Measurements from ENCODE around the gene ANTKMT.

ANTKMT gene

GRCh38 chr16:766820-767640 is 46.1 kb downstream of the ANTKMT start:
- H3K4me1 Mint-ChIP-seq, result no peaks in the 10 kb centered on the region
- H3K27me3 Mint-ChIP-seq, result peaks cover 9% of the 10 kb centered on the region
- H3K27ac Mint-ChIP-seq, result no peak overlapping the region
- H3K4me3 Mint-ChIP-seq, result no peak overlapping the region
- no peaks in the 10 kb centered on the region for H3K36me3 Mint-ChIP-seq
- DNase-seq (ENCODE audit: low spot score in 2 of 2) (no peak), ATAC-seq (ENCODE audit: low read depth) (no peak)
- H3K9me3 Mint-ChIP-seq, result no peaks in the 10 kb centered on the region

GRCh38 chr16:767743-768235 is 46.8 kb downstream of the ANTKMT start:
- H3K36me3 Mint-ChIP-seq, result no peaks in the 10 kb centered on the region
- peaks cover 6% of the 10 kb centered on the region for H3K27me3 Mint-ChIP-seq
- ATAC-seq (ENCODE audit: low read depth) (no peak), DNase-seq (ENCODE audit: low spot score in 2 of 2) (no peak)
- H3K4me3 Mint-ChIP-seq, result no peak overlapping the region
- no peaks in the 10 kb centered on the region for H3K9me3 Mint-ChIP-seq
- H3K27ac Mint-ChIP-seq, result no peak overlapping the region
- H3K4me1 Mint-ChIP-seq, result no peaks in the 10 kb centered on the region

- no peaks in the 10 kb centered on the region for H3K4me1 Mint-ChIP-seq
- H3K36me3 Mint-ChIP-seq, result no peaks in the 10 kb centered on the region
- H3K4me3 Mint-ChIP-seq, result no peak overlapping the region
- ATAC-seq (ENCODE audit: low read depth) (no peak), DNase-seq (ENCODE audit: low spot score in 2 of 2) (no peak)
- H3K27ac Mint-ChIP-seq, result no peak overlapping the region
- peaks cover 6% of the 10 kb centered on the region for H3K27me3 Mint-ChIP-seq
- no peaks in the 10 kb centered on the region for H3K9me3 Mint-ChIP-seq
These were observed 47.5 kb downstream of the ANTKMT start for GRCh38 chr16:768428-768827.

- no peak for ATAC-seq (ENCODE audit: low read depth)
These were observed 48.3 kb downstream of the ANTKMT start for GRCh38 chr16:769184-769784.

GRCh38 chr16:769934-770333 is 49.0 kb downstream of the ANTKMT start:
- Mint-ChIP-seq H3K27me3 (peaks cover 3% of the 10 kb centered on the region), H3K36me3 (no peaks in the 10 kb centered on the region), H3K9me3 (no peaks in the 10 kb centered on the region), H3K4me3 (no peak overlapping the region), H3K27ac (no peak overlapping the region), H3K4me1 (no peaks in the 10 kb centered on the region)
- ATAC-seq (ENCODE audit: low read depth) (no peak), DNase-seq (ENCODE audit: low spot score in 2 of 2) (no peak)

More at GRCh38 chr16:769184-769784, 48.3 kb downstream of the ANTKMT start:
- H3K9me3 Mint-ChIP-seq, result no peaks in the 10 kb centered on the region
- no peaks in the 10 kb centered on the region for H3K36me3 Mint-ChIP-seq
- H3K4me1 Mint-ChIP-seq, result no peaks in the 10 kb centered on the region
- H3K4me3 Mint-ChIP-seq, result no peak overlapping the region
- DNase-seq (ENCODE audit: low spot score in 2 of 2), result no peak
- H3K27ac Mint-ChIP-seq, result no peak overlapping the region
- peaks cover 3% of the 10 kb centered on the region for H3K27me3 Mint-ChIP-seq

- Mint-ChIP-seq H3K36me3 (no peaks in the 10 kb centered on the region), H3K27ac (no peak overlapping the region), H3K4me3 (no peak overlapping the region), H3K27me3 (peaks cover 3% of the 10 kb centered on the region), H3K9me3 (no peaks in the 10 kb centered on the region), H3K4me1 (no peaks in the 10 kb centered on the region)
- ATAC-seq (ENCODE audit: low read depth) (no peak), DNase-seq (ENCODE audit: low spot score in 2 of 2) (no peak)
These were observed 49.5 kb downstream of the ANTKMT start for GRCh38 chr16:770411-770810.

Measured in memory B cell (primary cell).